ENCODE measurements around the gene ZNF639. TPM values are rescaled to one million over a fixed set of nuclear protein-coding genes. Genes with fewer than 3 reads are reported as not detected.
"Not testable (repeated sequence)": the region's sequence is repeated elsewhere in the genome, so short reads cannot be mapped to it uniquely, and the experiment has no call there.

ZNF639 gene
- total RNA-seq, result 10 to 100 TPM; 24.0 to 51.2 (median 29.8) TPM

GRCh38 chr3:179322286-179323196 is at the start of gene ZNF639:
ZNF639 (plus strand) TSS chr3:179323031; CDS start chr3:179328294, 5,263 bp downstream.
- Histone ChIP-seq H3K9me3 (no peaks in the 10 kb centered on the region), H3K27me3 (no peaks in the 10 kb centered on the region), H3K27ac (peak within 1 kb of the TSS; percentile 93 to 96 (median 95)), H3K36me3 (peaks cover 0 to 2% (median 0%) of the 10 kb centered on the region in 3 donors), H3K4me3 (peak within 1 kb of the TSS; percentile 87 to 98 (median 92)), H3K4me1 (peaks cover 0 to 20% (median 4%) of the 10 kb centered on the region in 4 donors)
- DNase-seq, result peak; percentile 81 to 92 (median 84)
- peak in 1 of 2 donors; percentile 33 for TF ChIP-seq POLR2A (IDR thresholded peaks at IDR 0.05)
- TF ChIP-seq CTCF (IDR thresholded peaks at IDR 0.05), result peak; percentile 75 to 84 (median 82)

- not testable (repeated sequence) for H3K4me3 ChIP-seq, H3K27ac ChIP-seq, H3K9me3 ChIP-seq, H3K36me3 ChIP-seq, DNase-seq, H3K27me3 ChIP-seq, H3K4me1 ChIP-seq
Measured at GRCh38 chr3:179274434-179274833, 48.4 kb upstream of the ZNF639 start.

- Histone ChIP-seq H3K27ac (no peak overlapping the region), H3K27me3 (no peaks in the 10 kb centered on the region), H3K9me3 (no peaks in the 10 kb centered on the region), H3K4me1 (no peaks in the 10 kb centered on the region), H3K36me3 (no peaks in the 10 kb centered on the region), H3K4me3 (no peak overlapping the region)
- TF ChIP-seq POLR2A (IDR thresholded peaks at IDR 0.05) (no peak), CTCF (IDR thresholded peaks at IDR 0.05) (no peak)
- no peak for DNase-seq
Measured at GRCh38 chr3:179276001-179276400, 46.8 kb upstream of the ZNF639 start.

GRCh38 chr3:179276743-179277142 is 46.1 kb upstream of the ZNF639 start:
- Histone ChIP-seq H3K36me3 (no peaks in the 10 kb centered on the region), H3K4me3 (no peak overlapping the region), H3K4me1 (no peaks in the 10 kb centered on the region), H3K9me3 (no peaks in the 10 kb centered on the region), H3K27ac (no peak overlapping the region), H3K27me3 (no peaks in the 10 kb centered on the region)
- TF ChIP-seq POLR2A (IDR thresholded peaks at IDR 0.05) (no peak), CTCF (IDR thresholded peaks at IDR 0.05) (no peak)
- no peak for DNase-seq

- no peaks in the 10 kb centered on the region for H3K4me1 ChIP-seq
- no peak for DNase-seq
- H3K27ac ChIP-seq, result no peak overlapping the region
- TF ChIP-seq POLR2A (IDR thresholded peaks at IDR 0.05), result no peak
- H3K36me3 ChIP-seq, result no peaks in the 10 kb centered on the region
- no peaks in the 10 kb centered on the region for H3K9me3 ChIP-seq
- no peaks in the 10 kb centered on the region for H3K27me3 ChIP-seq
- no peak overlapping the region for H3K4me3 ChIP-seq
Measured at GRCh38 chr3:179278151-179278550, 44.7 kb upstream of the ZNF639 start.

GRCh38 chr3:179278932-179279693 is 43.7 kb upstream of the ZNF639 start:
- no peaks in the 10 kb centered on the region for H3K9me3 ChIP-seq
- no peaks in the 10 kb centered on the region for H3K27me3 ChIP-seq
- H3K27ac ChIP-seq, result no peak overlapping the region
- H3K36me3 ChIP-seq, result no peaks in the 10 kb centered on the region
- DNase-seq, result no peak
- H3K4me1 ChIP-seq, result no peaks in the 10 kb centered on the region
- no peak for TF ChIP-seq CTCF (IDR thresholded peaks at IDR 0.05)
- no peak for TF ChIP-seq POLR2A (IDR thresholded peaks at IDR 0.05)
- no peak overlapping the region for H3K4me3 ChIP-seq

All from Peyer's patch (tissue), 4 donors.